ENCODE data around the gene TMCO4.

TMCO4 gene

GRCh38 chr1:19776933-19777332 is 22.8 kb downstream of the TMCO4 start:
- FAIRE-seq (no peak), DNase-seq (ENCODE audit: low spot score) (no peak)

- DNase-seq (ENCODE audit: low spot score) (no peak), FAIRE-seq (no peak)
These were observed 23.4 kb downstream of the TMCO4 start for GRCh38 chr1:19776287-19776686.

GRCh38 chr1:19775831-19776230 is 23.9 kb downstream of the TMCO4 start:
- no peak for FAIRE-seq
- no peak for DNase-seq (ENCODE audit: low spot score)

- no peak for FAIRE-seq
- no peak for DNase-seq (ENCODE audit: low spot score)
These were observed 24.4 kb downstream of the TMCO4 start for GRCh38 chr1:19775317-19775716.

DNA sequence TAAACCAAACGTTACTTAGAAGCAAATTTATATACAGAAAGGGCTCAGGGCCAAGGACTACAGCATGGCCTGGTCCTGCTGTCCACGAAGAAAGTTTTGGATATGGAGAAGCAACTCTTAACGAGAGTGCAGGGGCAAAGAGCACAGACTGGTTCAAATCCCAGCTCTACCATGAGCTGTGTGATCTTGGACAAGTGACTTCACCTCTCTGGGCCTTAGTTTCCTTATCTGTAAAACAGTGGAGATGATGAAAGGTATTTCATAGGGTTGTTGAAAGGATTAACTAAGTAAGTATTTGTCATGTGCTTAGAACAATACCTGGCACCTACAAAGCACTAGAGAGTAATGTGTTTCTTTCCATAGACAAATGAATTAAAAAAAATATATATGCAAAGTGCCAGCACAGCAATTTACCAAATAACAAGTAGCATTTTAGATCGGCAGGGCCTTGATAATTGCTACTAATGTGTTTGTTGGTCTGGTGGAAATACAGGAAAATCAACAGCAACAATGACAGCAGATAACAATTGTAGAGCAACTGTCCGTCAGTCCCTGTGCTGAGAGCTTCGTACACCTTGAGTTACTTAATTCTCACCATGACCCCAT is 25.4 kb downstream of the TMCO4 start:
- no peak for DNase-seq (ENCODE audit: low spot score)
- FAIRE-seq: no peak

- FAIRE-seq (no peak), DNase-seq (ENCODE audit: low spot score) (no peak)
These were observed 26.2 kb downstream of the TMCO4 start for GRCh38 chr1:19773485-19773884.

DNA sequence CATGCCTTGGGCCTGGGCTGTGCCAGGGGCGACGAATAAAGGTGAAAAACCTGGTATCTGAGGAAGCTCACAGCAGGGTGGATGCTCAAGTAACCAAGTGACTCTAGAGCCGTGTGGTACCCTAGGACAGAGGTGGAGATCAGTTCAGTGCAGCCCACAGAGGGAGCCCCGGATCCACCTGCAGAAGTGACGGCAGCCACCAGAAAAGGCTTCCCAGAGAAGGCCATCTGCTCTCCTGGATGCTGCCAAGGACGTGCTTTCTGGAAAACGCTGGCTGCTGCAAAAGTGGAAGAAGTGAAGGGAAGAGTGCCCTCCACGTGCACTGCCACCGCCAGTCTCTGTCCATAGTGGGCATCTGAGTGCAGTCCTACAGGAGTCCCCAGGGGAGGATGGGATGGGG is 27.7 kb downstream of the TMCO4 start:
- DNase-seq (ENCODE audit: low spot score) (no peak), FAIRE-seq (no peak)

GRCh38 chr1:19771350-19771749 is 28.4 kb downstream of the TMCO4 start:
- DNase-seq (ENCODE audit: low spot score): no peak
- FAIRE-seq: no peak

- FAIRE-seq: no peak
- DNase-seq (ENCODE audit: low spot score): no peak
These were observed 29.1 kb downstream of the TMCO4 start for GRCh38 chr1:19770436-19771190.

DNA sequence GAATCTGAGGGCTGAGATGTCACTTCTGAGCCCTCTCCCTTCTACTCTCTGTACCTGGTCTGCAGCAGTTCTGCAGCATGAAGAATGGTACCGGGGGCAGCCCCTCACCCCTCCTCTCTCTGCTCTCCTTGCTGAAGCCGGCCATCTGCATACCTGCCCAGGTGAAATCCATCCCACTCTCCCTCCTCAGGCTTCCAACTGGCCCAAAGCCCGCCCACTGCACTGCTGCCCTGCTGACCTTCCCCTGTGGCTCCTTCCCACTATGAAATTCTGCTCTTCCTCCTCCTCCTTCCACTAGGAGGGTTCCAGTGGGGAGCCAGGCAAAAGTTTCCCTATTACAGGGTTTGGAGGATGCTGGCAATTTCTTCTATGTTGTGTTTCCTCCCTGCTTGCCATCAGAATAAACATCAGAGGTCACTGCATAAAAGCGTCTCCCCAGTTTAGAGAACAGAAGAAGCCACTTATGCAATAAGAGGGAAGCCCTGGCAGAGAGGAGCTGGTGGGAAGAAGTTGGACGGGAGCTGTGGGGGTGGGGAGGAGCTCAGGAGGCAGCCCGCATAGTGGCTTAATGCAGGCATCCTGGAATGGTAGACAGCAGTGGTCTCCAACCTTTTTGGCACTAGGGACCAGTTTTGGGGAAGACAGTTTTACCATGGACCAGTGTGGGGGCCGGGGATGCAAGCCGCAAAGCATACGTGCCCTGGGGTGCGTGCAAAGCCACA is 30.3 kb downstream of the TMCO4 start:
- no peak for FAIRE-seq
- DNase-seq (ENCODE audit: low spot score): no peak

DNA sequence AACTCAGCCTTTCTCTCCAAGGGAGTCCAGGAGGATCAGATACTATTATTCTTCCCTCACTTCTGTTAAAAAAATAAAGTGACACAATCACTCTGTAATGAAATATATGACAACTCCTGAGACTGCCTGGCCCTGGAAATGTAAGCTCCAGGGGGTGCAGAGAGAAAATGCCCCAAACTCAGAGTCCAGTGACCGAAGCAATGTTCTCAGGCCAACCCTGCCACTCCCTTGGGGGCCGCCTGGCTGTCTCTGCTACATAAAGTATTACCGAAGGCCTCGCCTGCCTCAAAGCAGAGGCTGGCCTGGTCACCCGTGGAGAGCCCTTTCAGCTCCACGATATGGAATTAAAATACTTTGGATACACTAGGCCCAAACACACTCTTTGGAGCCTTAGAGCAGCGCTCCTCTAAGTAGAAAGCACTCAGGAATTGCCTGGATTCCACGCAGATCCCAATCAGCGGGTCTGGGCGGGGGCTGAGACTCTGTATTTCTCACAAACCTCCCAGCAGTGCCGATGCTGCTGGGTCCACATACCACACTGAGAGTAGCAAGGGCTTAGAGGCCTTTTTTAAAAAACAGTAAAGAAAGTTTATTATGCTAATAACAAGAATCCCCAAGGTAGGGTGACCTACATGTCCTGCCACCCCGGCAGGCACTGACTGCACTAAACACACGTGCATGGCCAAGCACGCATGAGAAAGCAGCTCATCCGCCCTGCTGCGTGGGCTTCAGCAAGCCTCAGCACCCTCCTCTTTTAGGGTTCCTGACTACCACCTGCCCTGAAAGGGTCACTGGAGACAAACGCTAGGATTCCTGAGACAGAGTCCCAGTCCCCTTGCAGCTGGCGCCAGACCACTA is 31.1 kb downstream of the TMCO4 start:
- DNase-seq (ENCODE audit: low spot score) (no peak), FAIRE-seq (no peak)

GRCh38 chr1:19765623-19766022 is 34.1 kb downstream of the TMCO4 start:
- DNase-seq (ENCODE audit: low spot score) (peak; percentile 88), FAIRE-seq (peak; percentile 97)

DNA sequence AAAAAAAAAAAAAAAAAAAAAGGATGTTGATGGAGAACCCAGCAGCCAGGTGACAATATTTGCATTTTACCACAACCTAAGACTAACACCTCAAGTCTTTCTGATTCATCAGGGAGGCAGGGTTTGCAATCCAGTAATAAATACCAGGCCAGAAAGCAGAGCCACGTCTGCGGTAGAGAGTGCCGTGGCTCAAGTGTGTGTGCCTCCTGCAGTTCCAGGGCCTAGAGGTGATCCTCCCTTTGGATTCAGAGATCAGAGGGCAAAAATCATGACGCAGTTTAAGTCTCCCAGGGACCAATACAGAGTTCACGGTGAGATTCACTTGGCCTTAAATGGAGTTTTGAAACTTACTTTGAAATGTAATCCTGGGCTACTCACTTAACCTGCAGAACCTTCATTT is 34.9 kb downstream of the TMCO4 start:
- DNase-seq (ENCODE audit: low spot score): peak; percentile 93
- peak; percentile 89 for FAIRE-seq

- FAIRE-seq (no peak), DNase-seq (ENCODE audit: low spot score) (no peak)
These were observed 37.4 kb downstream of the TMCO4 start for GRCh38 chr1:19762175-19762779.

DNA sequence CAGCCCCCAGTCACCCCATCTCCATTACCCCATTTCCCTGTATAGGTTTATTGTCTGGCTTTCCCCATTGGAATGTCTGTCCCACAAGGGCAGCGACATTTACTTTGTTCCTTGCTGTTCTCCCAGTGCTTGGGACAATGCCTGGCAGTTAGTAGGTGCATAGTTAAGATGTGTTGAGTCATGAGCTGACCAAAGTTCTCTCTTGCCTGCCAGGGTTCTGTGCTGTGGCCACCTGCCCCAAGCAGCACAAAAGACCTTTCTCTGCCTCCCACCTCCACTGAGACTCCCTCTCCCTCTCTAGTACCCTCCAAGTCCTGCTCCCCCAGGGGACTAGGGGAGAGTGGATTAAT is 40.0 kb downstream of the TMCO4 start:
- FAIRE-seq (peak; percentile 10), DNase-seq (ENCODE audit: low spot score) (peak; percentile 54)

DNA sequence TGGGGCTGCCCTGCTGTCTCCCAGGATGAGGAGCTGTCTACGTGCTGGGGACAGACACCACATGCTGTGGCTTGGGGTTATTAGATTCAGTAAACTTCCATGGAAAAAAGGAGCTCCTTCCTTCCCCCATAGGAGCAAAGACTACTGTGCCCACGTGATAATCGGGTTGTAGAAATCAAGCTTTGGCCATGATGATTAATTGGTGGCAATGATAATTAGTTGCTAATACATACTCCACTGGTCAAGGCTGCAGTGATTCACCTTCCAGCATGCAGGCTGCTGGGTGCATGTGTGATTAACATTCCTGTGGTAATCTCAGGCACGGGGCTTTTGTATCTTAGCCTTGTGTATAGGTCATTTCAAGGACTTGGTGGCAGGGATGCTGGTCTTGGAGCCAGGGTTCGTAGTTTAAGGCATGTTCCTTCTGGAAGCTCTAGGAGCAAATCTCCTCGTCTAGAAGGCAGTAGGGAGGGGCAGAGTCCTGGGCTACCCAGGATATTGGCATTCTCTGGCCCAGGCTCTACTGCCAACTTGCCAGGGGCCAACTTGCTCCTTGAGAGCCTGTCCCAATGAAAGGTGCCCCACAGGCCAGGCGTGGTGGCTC is 41.4 kb downstream of the TMCO4 start:
- FAIRE-seq (peak; percentile 95), DNase-seq (ENCODE audit: low spot score) (peak; percentile 81)

DNA sequence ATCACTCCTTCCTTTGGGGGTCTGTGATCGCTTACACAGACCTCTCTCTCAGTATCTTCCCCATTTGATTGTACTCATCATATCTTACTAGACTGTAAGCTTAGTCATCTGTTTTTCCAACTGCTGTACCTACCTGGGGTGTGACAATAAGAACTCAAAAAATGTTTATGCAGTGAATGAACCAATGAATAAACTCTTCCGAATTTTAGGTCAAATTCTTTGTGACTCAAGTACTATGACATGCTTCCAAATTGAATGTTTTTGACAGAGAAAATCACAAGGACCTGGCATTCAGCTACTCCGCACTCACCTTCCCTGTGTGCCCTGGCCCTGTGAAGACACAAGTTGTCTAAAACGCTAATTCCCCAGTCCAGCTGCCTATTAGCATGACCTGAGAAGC is 42.1 kb downstream of the TMCO4 start:
- DNase-seq (ENCODE audit: low spot score) (no peak), FAIRE-seq (no peak)

- FAIRE-seq (no peak), DNase-seq (ENCODE audit: low spot score) (no peak)
These were observed 43.2 kb downstream of the TMCO4 start for GRCh38 chr1:19756480-19756879.

DNA sequence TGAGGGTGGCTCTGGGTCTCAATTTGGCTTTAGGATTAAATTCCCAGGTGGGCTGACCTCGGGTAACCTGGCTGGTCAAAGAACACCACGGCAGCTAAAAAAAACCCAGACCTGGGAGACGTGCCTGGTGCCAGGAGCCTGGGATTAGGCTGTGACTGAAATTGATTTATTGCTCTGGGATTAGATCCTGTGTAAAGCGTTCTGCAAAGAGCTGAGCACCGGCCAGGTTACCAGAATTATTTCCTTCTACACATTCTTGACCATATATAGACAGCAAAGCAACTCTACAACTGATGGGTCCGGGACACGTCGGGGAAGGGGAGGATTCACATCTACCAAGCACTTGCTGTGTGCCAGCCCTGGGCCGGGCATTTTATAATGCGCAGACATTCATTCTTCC is 45.2 kb downstream of the TMCO4 start:
- FAIRE-seq: no peak

DNA sequence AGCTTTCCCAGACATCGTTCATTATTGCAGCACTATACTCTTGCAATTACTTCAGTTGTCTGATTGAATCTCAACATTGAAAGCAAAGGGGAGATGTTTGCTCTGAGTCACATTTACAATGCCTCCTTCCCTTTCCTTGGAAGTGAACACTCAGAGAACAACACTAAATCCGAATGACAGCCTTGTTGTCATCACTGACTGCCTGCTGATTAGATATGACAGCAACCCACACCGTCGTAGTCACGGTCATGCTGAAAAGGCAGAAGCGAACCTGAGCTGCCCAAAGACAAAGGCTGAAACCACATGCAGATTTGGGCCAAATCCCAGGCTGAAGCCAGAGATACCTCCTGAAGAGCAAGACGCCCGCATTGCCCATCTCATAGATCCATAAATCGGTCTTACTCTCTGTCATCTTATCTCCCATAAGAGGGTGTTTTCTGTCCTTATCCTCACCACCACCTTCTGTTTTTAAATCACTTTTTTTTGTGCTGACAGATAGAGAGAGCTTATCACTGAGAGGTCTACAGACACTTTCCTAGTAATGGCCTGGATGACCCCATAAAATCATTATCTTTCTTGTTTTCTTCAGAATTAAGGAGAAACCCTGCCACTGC is 47.5 kb downstream of the TMCO4 start:
- no peak for FAIRE-seq

More for the DNA sequence above, 45.2 kb downstream of the TMCO4 start:
- DNase-seq (ENCODE audit: low spot score): no peak

More for the DNA sequence above, 47.5 kb downstream of the TMCO4 start:
- DNase-seq (ENCODE audit: low spot score): no peak
